NCI-H82 treated with DMSO at 0.1 percent for 48 hours (cell line): ENCODE results near the gene MAML2.
"Not testable (repeated sequence)": the region's sequence is repeated elsewhere in the genome, so short reads cannot be mapped to it uniquely, and the experiment has no call there.

ENCODE experiments used
- DNase-seq: peaks from one replicate; lab custom pipeline; 2025; ENCODE audit not compliant: unreplicated experiment; lab: John Stamatoyannopoulos, UW

MAML2 gene

DNA sequence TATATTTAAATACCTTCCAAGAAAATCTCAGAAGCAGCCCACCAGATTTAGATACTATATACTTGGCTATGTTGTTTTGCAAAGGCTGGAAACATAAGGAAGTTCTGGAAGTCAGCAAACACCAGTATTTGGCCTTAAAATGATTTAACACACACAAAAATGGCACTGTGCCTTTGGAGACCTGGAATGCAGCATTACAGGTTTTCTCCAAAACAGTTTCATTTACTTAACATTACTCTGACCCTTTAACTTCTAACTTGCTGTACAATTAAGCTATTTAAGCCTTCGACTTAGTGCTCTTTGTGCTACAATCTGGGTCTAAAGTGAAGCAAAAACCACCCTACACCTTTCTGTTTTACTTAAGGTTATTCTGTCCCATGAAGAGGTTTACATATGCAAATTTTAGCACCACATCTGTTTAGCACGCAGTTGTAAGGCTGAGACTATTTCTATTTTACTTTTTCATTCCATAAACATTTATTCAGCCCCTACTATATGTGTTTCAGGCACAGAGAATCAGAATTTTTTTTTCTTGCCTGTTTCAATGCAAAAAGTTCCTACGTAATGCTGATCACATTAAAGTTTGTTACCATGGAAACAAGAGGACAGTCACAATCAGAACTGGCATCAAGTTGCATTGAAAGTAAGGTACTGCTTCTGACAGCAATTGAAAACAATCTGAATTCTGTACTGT, 70.3 kb downstream of the MAML2 start:
- no peak for DNase-seq

DNA sequence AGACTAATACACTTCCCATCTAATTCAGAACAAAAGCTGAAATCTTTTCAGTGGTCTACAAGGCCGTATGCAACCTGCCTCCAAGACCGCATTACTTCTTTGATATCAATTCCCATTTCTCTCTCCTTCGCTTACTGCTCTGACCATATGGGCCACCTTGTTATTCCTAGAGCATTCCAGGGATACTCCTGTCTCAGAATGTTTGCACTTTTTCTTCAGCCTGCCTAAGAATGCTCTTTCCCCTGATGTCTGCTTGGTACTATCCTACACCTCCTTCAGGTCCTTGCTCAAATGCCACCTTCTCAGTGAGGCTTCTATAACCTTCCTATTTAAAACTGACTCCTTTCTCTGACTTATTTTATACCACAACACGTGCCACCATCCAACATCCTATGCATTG, 71.2 kb downstream of the MAML2 start:
- DNase-seq: no peak

DNA sequence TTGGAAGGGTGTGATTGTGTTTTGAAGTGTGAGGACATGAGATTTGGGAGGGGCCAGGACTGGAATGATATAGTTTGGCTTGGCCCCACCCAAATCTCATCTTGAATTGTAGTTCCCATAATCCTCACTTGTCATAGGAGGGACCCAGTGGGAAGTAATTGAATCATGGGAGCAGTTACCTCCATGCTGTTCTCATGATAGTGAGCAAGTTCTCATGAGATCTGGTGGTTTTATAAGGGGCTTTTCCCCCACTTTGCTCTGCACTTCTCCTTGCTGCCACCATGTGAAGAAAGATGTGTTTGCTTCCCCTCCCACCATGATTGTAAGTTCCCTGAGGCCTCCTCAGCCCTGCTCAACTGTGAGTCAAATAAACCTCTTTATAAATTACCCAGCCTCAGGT, 71.6 kb downstream of the MAML2 start:
- DNase-seq: not testable (repeated sequence)

DNA sequence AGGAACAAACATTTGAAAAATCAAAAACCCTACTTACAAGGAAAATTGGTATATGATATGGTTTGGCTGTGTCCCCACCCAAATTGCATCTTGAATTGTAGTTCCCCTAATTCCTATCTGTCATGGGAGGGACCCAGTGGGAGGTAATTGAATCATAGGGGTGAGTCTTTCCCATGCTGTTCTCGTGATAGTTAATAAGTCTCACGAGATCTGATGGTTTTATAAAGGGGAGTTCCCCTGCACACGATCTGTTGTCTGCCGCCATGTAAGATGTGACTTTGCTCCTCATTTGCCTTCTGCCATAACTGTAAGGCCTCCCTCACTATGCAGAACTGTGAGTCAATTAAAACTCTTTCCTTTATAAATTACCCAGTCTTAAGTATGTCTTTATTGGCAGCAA, 74.5 kb downstream of the MAML2 start:
- not testable (repeated sequence) for DNase-seq

DNA sequence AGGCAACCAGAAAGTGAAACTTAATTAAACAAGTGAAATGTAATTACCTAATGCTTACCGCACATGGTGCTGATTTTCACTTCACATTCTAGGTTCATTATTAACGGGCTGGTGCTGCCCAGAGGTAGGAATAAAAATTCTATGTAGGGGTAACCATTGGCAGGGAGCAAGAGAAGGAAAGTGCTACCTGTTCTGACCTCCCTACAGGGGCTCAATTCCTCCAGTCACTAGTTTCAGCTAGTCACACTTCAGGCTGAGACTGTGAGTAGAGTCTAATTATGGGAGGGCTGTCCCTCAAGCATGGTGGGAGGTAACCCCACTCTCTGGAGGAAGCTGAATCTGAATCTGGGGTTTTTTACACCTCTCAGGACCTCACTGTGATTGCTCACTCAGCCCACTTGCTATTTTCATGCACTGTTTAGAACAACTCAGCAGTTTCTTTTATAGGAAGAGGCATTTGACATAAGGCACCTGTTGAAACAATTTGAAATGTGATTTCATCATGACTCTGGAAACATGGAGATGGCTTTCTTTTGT, 75.4 kb downstream of the MAML2 start:
- no peak for DNase-seq

DNA sequence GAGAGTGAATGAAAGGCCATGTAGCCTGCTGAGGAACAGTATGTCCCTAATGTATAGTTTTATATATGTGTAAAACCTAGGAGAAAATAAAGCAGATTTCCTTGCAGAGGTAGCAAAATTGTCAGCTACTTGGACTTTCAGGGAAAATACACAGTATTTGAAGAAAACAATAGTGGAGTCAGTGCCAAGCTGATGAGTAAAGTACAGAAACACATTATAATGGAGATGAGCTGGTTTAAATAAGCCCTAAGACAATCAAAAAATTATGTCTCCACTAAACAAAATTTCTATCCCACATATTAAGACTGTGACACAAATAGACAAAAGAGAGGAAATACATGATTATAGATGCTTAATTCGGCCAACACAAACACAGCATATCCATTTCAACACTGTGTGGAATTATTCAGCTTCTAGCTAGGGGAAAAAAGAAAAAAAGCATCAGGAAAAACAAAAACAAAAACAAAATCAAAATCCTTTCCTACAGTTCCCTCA, 75.9 kb downstream of the MAML2 start:
- DNase-seq: no peak

DNA sequence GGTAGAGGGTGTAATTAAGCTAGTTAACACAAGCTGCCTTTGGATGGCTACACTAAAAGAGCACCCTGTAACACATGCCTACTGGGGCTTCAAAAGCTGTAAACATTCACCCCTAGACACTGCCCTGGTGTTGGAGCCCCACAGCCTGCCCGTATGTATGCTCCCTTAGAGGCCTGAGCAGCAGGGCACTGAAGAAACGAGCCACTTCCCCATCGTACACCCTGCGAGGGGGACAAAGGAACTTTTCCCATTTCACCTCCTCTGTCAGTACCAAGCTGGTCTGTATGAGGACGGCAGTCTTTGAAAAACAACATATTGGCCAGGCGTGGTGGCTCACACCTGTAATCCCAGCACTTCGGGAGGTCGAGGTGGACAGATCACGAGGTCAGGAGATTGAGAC, 77.0 kb downstream of the MAML2 start:
- DNase-seq: no peak

DNA sequence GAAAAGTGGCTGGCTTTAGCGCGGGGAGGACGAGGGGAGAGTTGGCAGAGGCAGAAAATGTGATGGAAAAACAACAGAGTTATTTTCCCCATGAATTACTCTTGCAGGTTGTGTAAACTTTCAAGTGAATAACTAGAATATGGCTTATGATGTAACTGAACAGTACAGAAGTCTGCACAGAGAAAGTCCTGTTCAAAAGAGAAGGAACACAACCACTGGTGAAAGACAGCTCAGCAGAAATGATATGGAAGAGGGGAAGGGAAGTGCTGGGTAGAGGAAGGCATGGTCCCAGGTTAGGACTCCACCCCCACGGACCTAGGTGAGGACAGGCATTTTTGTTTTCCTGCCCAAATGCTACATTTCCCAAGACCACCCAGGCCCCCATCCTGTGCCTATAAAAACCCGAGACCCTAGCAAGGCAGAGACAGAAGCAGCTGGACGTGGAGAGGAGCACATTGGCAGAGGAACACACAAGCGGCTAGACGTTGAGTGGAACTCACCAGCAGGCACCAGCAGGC, 77.7 kb downstream of the MAML2 start:
- no peak for DNase-seq

DNA sequence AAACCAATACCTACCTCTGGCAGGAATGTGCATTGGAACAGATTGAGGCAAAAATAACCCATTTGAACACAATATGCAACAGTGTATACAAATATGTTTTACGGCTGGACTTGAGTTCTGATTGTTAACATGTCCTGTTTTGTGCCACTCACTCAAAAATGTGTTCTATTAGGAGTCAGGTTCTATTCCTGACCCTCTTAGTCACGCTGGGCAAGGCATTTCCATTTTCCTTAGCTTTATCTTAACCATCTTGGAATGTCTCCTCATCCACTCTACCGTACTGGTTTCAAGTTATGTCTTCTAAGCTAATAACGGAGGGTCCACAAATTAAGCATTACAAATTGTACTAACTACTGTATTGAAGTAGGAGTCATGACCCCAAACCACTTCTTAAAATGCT, 78.6 kb downstream of the MAML2 start:
- no peak for DNase-seq

DNA sequence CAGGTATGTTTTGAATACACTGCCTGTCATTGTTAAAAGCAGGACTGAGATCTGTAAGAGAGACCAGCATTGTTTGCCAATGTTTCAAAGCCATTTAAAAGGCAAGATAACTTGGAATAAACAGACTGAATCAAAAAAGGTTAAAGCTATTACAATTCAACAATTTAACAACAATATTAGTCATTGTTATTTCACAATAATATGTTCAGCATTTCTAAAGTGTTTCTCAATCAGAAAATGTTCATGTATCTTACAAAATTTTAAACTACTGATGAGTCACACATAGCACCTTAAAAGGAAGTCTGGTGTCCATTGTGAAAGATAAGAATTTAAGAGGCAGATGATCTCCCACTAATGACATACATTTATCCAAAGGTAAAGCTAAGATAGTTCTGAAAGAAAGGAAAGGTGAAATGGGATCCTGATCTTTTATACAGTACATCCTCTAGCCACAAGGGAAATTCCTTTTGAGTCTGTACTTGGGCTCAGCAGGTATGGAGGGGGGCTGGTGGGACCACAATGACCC, 79.7 kb downstream of the MAML2 start:
- DNase-seq: no peak

DNA sequence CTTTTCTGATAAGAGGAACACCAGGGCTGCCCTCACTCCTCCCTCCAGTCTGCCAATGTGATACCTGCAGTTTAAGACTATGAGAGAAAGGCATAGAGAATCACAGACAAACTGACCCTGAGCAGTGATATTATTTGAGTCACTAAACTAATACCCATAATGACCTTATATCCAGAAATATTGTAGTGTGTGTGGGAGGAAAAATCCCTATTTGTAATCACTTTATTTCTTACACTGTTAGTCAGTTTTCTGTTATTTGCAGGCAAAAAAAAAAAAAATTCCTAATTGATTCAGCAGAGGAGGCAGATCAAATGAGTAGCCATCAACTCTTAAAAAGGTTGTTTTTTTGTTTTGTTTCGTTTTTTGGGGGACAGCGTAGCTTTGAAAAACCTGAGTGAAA, 82.5 kb downstream of the MAML2 start:
- DNase-seq: peak; percentile 52

DNA sequence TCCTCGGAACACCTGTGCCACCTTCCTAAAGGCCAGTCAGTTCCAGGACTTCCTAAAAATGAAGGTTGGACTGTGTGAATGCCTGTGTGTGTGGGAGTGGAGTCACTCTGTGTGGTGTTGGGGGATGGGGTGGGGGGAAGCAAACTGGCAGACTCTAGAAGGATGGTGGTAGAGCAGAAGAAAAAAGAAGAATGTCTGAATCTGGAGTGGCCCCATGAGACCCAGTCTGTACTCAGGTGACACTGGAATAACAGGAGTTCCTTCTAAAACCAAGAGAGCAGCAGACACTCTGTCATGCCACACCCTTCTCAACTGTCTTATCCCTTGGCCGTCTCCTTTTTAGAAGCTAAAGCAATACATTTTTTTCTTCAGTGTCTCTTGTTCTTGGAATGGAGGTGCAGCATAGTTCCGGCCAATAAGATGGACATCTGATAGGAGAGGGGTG, 82.9 kb downstream of the MAML2 start:
- peak; percentile 52 for DNase-seq

DNA sequence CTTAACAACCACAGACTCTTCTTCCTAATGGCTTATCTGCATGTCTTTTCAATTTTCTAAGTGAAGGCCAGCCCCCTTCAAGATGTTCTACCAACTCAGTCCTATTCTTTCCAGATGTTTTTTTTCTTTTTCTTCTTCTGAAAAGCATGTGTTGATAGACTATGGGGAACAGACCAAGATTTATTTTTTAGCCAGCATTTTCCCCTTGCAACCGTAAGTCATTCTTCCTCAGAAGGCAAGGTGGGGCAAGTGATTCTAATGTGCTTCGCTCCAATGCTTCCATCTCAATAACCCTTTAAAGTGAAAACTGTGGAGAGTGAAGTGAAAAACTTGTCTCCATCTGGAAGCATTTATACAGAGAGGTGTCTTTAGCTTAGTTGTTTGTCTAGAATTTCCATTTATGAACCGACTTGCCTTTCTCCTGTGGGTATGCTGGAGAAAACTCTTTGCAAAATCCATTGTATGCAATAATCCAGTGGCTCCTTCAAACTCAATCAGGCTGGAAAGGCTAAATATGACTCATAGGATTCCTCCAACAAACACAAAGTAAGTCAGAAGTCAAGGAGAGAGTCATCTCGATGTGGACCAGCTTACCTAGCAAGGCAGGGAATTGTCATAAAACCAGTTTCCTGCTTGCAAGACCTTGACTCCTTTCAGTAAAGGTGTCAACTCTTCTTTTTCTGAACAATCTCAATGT, 83.7 kb downstream of the MAML2 start:
- DNase-seq: no peak

DNA sequence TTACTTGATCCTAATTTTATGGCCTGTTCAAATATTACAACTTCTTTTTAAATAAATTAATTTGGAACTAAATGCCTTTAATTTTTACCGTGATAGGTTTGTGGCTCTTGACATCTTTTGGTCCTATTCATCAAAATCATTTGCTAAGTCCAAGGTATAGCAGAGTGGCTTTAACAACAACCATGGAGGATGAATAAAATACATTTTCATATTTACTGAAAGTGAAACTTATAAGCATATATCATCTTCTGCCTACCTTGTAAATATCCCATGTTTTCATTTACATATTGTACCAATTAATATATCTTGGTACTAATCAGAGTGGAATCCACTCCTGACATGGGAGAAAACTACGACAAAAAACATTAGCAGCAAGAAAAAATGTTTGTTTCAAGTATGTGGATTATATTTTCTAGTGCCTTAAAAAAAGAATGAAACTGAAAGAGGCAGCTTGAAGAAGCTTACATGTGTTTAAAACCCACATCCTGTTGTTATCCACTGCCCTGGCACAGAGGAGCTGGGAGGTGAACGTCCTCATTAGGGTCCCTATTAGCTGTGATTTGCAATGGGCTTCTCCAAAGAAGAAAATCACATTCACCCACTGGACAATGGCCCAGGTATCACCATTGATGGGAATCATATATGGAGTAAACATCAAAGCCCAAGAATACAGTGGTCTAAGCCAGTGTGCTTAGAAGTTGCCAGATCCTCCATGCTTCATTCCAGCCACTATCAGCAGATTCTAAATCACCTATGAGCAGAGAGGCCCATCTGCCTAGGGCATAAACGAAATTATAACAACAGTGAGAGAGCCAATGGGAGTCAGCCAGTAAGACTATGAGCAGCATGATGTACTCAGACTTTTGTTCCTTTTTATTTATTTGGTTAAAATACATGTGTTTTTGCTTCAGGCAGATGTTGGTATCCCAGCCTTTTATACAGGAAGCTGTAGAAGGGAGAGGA, 84.7 kb downstream of the MAML2 start:
- DNase-seq: no peak

DNA sequence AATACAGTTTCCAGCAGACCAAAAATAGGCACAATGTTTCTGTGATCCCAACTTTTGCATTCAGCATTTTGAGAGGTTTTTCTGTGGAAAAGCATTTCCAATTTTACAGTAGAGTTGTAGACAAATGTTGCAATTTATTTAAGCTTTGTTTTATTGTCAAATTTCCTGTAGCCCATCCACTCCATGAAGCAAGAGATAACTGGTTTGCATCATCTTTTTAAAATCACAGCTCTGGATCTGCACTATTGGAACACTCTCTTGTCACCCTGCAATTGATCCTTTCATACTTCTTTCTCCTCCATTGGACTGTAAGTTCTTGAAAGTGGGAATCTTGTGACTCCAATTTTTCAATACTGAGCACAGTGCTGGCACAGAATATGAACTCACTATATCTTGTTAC, 86.0 kb downstream of the MAML2 start:
- DNase-seq: no peak

DNA sequence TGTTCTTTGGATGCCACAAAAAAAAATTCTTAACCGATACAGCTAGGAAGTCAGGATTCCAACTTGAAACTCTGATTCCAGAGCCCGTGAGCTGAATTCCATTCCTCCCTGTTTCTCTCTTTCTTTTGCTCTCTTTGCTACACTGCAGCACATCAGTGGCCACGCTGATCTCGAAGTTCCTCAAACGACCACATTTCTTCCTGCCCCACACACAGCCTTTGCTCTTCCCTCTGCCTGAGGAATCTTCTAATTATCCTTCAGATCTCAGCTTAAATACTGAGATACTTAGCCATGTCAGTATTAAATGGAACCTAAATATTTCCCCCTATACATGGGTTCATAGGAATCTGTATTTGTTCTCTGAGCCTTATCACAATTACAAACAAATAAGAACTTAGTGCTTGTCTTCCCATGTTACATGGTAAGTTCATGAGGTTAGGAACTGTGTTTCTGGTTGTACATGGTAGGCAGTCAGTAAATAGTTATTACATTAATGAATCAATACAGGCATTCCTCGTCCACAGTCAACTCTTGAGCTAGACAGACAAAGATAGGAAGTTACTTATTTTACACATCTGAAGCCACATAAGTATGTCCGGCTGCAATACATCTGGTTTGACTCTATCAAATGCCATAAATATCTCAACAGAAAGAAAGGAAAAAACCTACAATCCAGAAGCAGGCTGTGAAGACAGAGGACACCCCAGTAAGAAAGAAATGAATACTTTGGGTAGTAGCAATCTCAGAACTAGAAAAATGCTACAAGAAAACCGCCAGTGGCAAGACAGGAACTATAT, 86.6 kb downstream of the MAML2 start:
- no peak for DNase-seq

DNA sequence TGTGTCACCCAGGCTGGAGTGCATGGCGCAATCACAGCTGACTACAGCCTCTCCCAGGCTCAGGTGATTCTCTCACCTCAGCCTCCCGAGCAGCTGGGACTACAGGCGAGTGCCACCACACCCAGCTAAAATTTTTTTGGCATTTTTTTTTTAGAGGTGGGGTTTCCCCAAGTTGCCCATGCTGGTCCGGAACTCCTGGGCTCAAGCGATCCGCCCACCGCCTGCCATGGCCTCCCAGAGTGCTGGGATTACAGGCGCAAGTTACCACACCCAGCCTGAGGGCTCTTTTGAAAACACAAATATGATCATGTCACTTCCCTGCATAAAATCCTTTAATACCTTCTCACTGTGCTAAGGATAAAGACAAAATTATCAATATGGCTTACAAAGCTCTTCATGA, 88.1 kb downstream of the MAML2 start:
- DNase-seq: no peak

DNA sequence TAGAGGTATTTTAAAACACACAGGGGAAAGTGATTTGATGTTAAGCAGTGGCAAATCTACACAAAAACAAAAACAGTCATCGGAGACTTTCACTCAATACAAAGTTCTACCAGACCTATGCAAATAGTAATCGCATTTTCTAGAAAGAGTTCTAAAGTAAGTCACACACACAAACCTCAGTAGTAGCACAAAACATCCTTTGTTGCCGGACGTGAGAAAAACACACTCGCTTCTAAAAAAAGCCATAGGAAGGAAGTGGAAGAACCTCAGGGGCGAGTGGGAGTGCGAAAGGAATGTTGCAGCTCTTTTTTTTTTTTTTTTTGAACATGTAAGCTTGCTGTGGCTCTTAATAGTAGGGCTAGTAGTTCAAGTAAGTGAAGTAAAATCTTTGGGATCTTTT, 88.9 kb downstream of the MAML2 start:
- DNase-seq: no peak

DNA sequence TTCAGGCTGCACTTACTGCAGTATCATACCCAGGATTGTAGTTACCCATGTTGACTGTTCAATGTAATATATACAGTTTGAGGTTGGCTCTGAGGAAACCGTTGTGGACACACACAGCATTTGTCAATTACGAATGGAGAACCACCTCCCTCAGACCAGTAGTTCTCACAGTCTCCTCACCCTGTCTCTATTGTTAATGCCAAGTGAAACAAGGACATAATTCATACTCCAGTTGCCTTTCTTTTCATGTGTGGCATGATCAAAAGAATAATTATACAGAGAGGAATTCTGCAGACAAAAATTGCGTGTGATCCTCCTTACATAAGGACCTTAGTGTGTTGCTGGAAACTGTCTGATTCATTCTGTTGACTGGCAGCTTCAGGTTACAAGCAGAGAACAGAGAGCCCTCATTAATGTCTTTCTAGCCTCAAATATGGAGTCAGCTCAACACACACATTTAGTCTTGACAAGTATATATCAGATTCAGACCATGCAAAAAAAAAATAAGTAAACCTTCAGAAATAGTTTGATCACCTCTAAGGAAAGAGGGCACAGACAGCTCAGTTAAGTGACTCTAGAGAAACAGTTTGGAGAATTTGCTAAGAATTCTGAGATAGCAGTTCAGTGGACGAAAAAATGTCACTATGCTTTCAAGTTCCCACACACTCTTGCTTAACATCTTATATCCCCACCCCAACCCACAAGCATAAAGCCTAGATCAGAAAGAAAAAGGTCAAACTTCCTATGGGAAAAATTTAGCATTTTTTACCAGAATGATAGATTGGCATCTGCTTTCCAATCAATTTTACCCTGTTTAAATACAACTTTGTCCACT, 96.1 kb downstream of the MAML2 start:
- DNase-seq: no peak
